HG03025 (cell line): ENCODE data around the gene STK11.

Experiments
- ATAC-seq: cut with Tn5 transposase; IDR thresholded peaks from one replicate; pipeline ENCODE4 v1.9.1; 2021; ENCODE audit warnings: mild to moderate bottlenecking, moderate library complexity; ENCODE audit not compliant: unreplicated experiment, low FRiP score

STK11 gene

DNA sequence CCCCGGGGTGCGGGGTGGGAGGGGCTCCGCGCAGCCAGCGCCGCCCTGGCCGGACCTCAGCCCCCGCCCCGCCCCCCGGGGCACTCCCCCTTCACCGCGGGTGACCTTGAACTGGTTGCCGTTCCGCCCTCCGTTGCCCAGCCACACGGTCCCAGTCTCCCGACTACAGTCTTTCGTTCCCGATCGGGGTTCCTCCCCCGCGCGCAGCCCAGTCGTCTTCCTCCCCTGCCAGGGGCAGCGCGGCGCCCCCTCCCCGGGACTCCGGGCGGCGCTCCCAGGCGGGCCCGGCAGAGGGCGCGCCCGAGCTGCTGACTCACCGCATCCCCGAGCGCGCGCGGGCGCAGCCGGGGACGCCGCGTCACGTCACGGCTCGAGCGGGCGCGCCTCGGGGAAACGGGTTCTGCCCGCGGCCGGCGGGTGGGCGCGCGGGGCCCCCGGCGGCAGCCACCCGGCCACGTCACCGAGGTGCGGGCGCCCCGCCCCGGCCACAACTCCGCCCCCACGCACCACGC lies 43.3 kb downstream of the STK11 start:
- peak; percentile 24 for ATAC-seq

- ATAC-seq = peak; percentile 38
Measured at GRCh38 chr19:1249298-1249989, 43.9 kb downstream of the STK11 start.

GRCh38 chr19:1249990-1250436 lies 44.4 kb downstream of the STK11 start:
- no peak for ATAC-seq

- no peak for ATAC-seq
Measured at GRCh38 chr19:1250437-1251260, 45.1 kb downstream of the STK11 start.

- no peak for ATAC-seq
Measured at GRCh38 chr19:1251330-1252220, 46.0 kb downstream of the STK11 start.

DNA sequence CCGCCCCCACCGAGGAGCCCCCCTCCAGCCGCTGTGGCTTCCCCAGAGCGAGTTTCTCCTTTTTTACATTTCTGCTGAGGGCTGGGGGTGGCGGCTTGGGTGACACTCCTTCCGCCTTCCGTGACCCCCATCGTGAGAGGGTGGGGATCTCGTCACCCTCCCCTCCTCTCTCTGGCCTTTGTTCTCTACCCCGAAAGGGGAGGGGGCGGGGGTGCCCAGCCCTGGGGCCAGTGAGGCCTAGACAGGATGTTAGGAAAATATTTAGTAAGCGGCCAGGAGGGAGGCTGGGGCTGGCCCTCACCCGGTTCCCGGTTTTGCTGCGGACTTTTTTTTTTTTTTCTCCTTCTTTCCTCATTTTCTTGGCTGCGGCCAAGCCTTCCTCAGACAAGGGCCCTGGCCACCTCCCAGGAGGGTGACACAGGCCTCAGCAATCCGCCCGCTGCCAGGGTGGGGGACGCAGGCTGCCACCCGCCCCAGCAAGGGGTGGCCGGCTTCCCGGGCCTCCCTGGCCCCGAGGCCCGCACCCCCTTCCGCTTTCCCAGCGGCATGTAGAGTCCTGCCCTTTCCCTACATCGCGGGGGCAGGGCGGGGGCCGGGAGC lies 46.7 kb downstream of the STK11 start:
- no peak for ATAC-seq

DNA sequence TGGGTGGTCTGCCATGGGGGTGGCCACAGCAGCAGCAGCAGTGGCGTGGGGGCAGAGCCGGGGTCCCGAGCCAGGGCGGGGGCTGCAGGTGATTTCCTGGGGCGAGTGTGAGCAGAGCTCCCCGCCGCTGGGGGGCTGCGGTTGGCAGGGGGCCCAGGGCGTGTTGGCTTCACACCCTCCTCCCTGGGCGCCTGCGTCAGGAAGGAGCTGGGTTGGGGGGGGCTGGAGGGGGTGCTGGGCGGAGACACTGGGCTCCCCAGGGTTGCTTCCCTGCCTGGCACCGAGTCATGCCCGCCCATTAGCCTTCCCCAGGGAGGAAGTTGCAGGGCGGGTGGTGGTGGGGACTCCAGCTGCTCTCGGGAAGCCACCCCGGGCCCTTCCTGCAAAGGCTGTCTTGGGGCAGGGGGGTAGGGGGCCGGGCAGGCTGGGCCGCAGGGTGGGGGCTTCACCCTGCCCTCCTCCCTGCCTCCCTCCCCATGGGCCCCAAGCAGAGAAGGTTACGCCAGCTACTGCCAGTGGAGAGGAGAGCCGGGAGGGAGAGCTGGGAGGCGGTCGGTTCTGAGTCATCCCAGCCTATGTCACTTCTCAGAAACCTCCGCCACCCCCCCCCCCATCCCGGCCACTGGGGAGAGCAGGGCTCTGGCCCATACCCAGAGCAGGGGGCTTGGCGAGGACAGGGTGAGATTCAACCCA lies 47.4 kb downstream of the STK11 start:
- no peak for ATAC-seq

DNA sequence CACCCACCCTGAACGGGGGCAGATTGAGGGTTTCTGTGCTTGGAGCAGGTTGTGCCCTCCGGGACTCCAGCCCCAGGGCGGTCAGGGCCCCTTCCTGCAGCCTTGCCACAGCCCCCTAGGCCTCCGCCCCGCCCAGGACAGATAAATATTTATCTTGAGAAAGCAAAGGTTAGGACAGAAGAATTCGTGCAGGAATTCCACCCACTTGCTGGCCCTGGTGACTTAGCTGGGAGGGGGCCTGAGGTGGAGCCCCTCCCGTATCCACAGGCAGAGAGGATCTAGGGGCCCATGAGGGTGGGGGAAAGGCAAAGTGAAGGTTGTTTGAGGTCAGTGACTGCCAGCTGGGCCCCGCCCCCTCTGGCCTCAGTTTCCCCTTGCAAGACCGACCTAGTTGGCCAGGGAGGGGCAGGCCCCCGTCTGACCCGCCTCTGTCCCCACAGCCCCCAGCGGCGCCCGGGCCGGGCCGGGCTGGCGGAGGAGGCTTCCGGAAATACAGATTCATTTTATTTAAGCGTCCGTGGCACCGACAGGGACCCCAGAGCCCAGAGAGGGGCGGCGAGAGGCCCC lies 48.0 kb downstream of the STK11 start:
- no peak for ATAC-seq

DNA sequence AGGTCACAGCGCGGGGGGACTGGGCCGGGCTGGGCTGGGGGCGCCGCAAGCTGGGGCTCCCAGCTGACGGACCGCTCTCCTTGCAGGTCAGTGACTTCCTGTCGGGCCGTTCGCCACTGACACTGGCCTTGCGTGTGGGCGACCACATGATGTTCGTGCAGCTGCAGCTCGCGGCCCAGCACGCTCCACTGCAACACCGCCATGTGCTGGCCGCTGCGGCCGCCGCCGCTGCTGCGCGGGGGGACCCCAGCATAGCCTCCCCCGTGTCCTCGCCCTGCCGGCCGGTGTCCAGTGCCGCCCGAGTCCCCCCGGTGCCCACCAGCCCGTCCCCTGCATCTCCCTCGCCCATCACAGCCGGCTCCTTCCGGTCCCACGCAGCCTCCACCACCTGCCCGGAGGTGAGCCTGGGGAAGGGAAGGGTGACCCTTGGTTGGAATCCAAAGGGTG lies 48.5 kb downstream of the STK11 start:
- ATAC-seq = no peak

- no peak for ATAC-seq
Measured at GRCh38 chr19:1254530-1255185, 49.1 kb downstream of the STK11 start.

DNA sequence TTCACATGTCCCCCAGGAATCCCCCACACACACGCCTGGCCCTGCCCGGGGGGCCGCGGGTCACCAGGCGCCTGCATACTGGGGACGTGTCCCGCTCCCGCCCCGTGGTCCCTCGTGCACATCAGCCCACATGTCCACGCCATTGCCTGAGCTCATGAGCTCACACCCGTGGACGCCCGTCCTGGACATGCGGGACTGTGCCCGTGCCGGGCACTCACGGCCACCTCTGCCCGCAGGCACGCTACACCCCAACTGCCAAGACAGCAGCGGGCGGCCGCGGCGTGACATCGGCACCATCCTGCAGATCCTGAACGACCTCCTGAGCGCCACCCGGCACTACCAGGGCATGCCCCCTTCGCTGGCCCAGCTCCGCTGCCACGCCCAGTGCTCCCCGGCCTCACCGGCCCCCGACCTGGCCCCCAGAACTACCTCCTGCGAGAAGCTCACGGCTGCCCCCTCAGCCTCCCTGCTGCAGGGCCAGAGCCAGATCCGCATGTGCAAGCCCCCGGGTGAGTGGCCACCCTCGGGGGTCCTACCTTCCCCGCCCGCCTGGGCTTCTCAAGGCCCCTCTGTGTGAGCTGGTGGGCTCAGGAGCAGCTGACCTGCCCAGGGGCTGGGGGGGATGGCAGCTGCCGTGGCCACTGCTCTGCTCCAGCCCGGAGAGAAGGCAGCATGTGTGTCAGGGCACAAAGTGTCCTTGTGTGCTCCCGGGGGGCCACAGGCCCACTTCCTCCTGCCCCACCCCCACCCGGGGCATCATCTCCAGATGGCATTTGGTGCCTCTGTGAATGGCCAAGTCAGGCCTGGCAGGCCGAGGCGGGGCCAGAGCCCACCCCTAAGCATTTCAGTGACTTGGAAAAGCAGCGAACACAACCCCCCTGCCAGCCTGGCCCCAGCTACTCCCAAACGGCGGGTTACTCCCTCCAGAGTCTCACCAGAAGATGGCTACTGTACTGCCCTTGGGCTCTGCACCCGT lies 49.9 kb downstream of the STK11 start:
- no peak for ATAC-seq

GRCh38 chr19:1256646-1257474 lies 51.3 kb downstream of the STK11 start:
- no peak for ATAC-seq

- ATAC-seq = no peak
Measured at GRCh38 chr19:1257475-1258162, 52.0 kb downstream of the STK11 start.

- ATAC-seq = no peak
Measured at GRCh38 chr19:1258163-1258492, 52.5 kb downstream of the STK11 start.

DNA sequence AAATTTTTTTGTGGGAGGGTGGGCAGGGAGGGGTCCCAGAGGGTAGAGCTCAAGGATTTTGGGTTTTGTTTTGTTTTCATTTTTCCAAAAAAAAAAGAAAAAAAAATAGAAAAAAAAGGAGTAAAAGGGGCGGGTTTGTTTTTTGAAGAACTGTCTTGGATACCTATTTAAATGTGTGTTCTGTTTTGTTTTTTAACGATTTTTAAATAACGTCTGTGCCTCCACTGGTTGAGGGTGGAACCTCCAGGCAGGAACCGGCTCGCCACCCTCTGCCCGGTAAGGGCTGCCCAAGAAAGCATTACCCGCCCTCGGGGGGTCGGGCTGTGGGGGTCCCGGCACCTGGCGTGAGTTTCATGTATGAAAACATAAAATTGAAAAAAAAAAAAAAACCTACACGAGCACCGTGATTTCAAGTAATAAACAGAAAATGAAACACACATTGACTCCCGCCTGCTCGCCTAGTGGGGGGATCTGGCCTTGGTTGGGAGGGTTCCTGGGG lies 53.2 kb downstream of the STK11 start:
- no peak for ATAC-seq

GRCh38 chr19:1259206-1259875 lies 53.8 kb downstream of the STK11 start:
- no peak for ATAC-seq
